ENCODE measurements around the gene PTP4A1. TPM values are rescaled to one million over a fixed set of nuclear protein-coding genes. Genes with fewer than 3 reads are reported as not detected.

The PTP4A1 gene
- polyA plus RNA-seq, 1 donor from 2014 or later: 57.6 TPM

DNA sequence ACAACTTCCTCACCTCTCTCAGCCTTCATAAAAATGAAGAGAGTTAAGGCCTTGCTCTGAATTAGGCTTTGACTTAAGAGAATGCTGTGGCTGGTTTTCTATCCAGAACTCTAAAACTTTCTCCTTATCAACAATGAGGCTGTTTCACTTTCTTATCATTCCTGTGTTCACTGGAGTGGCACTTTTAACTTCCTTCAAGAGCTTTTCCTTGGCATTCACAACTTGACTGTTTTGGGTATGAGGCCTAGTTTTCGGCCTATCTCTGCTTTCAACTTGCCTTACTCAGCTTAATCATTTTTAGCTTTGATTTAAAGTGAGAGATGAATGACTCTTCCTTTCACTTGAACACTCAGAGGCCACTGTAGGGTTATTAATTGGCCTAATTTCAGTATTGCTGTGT, 4.3 kb upstream of the PTP4A1 start:
- TF ChIP-seq EP300 (conservative IDR thresholded peaks at IDR 0.05; ENCODE audit: poor library complexity, severe bottlenecking) (no peak), REST (IDR thresholded peaks at IDR 0.05; ENCODE audit: borderline replicate concordance) (no peak), POLR2AphosphoS5 (IDR thresholded peaks at IDR 0.05) (no peak), TAF1 (IDR thresholded peaks at IDR 0.05; ENCODE audit: low read depth) (no peak), EZH2 (IDR thresholded peaks at IDR 0.05; ENCODE audit: borderline replicate concordance, insufficient read depth, low read length, poor library complexity, severe bottlenecking) (no peak)
- Histone ChIP-seq H3K27me3 (ENCODE audit: insufficient read depth, low read depth, low read length) (no peaks in the 10 kb centered on the region), H3F3A (ENCODE audit: insufficient read depth, low read length, poor library complexity, severe bottlenecking) (no peaks in the 10 kb centered on the region), H3K9ac (ENCODE audit: low read length) (no peak overlapping the region), H3K36me3 (ENCODE audit: insufficient read depth, low read length) (no peaks in the 10 kb centered on the region), H3K9me3 (ENCODE audit: low read length) (no peaks in the 10 kb centered on the region), H2AFZ (ENCODE audit: low read depth, low read length) (no peak overlapping the region), H3K4me2 (ENCODE audit: low read length) (no peak overlapping the region), H3K27ac (ENCODE audit: low read length) (no peak overlapping the region), H3K9me2 (ENCODE audit: insufficient read depth, low read length) (no peaks in the 10 kb centered on the region), H3K4me3 (ENCODE audit: low read length) (no peak overlapping the region), H3K79me2 (replicated peaks; ENCODE audit: insufficient read depth, low read length) (peaks cover 2% of the 10 kb centered on the region), H4K20me1 (ENCODE audit: insufficient read depth) (no peaks in the 10 kb centered on the region)

- peaks cover 20% of the 10 kb centered on the region for H4K20me1 ChIP-seq (ENCODE audit: insufficient read depth)
Observed at GRCh38 chr6:63571361-63572043, 778 bp upstream of the PTP4A1 start.

More at GRCh38 chr6:63571361-63572043, 778 bp upstream of the PTP4A1 start:
- peak overlapping the region; percentile 77 for H3K4me2 ChIP-seq (ENCODE audit: low read length)
- peak overlapping the region; percentile 92 for H3K4me3 ChIP-seq (ENCODE audit: low read length)
- no peaks in the 10 kb centered on the region for H3K9me3 ChIP-seq (ENCODE audit: low read length)
- no peaks in the 10 kb centered on the region for H3K9me2 ChIP-seq (ENCODE audit: insufficient read depth, low read length)
- peak overlapping the region; percentile 93 for H3K9ac ChIP-seq (ENCODE audit: low read length)
- H3K27me3 ChIP-seq (ENCODE audit: insufficient read depth, low read depth, low read length): no peaks in the 10 kb centered on the region
- peaks cover under 1% of the 10 kb centered on the region for H3K36me3 ChIP-seq (ENCODE audit: insufficient read depth, low read length)
- peaks cover 38% of the 10 kb centered on the region for H3K79me2 ChIP-seq (replicated peaks; ENCODE audit: insufficient read depth, low read length)
- H3K27ac ChIP-seq (ENCODE audit: low read length): peak overlapping the region; percentile 99
- TF ChIP-seq RAD21 (conservative IDR thresholded peaks at IDR 0.05) (no peak), TAF1 (IDR thresholded peaks at IDR 0.05; ENCODE audit: low read depth) (no peak), EZH2 (IDR thresholded peaks at IDR 0.05; ENCODE audit: borderline replicate concordance, insufficient read depth, low read length, poor library complexity, severe bottlenecking) (no peak), MXI1 (conservative IDR thresholded peaks at IDR 0.05; ENCODE audit: poor library complexity, severe bottlenecking) (no peak), CTCF (IDR thresholded peaks at IDR 0.05; ENCODE audit: poor library complexity, severe bottlenecking) (no peak), EP300 (conservative IDR thresholded peaks at IDR 0.05; ENCODE audit: poor library complexity, severe bottlenecking) (no peak), POLR2AphosphoS5 (IDR thresholded peaks at IDR 0.05) (no peak), SMC3 (conservative IDR thresholded peaks at IDR 0.05; ENCODE audit: poor library complexity) (no peak), REST (IDR thresholded peaks at IDR 0.05; ENCODE audit: borderline replicate concordance) (no peak)
- peaks cover 6% of the 10 kb centered on the region for H3F3A ChIP-seq (ENCODE audit: insufficient read depth, low read length, poor library complexity, severe bottlenecking)
- peak overlapping the region; percentile 69 for H2AFZ ChIP-seq (ENCODE audit: low read depth, low read length)

All from neural cell (in vitro differentiated cells).